ENCODE measurements around the gene TRAF1. TPM values are rescaled to one million over a fixed set of nuclear protein-coding genes. Genes with fewer than 3 reads are reported as not detected.

TRAF1 gene
- total and polyA plus RNA-seq, 2 of the 13 experiments (the other 11 are each of a cell fraction or from before 2014, with no cell fraction given): 0.44 to 1.0 TPM

GRCh38 chr9:120949290-120949689 lies 22.7 kb upstream of the TRAF1 start:
- no peak for ATAC-seq
- H3K4me1 ChIP-seq (ENCODE audit: insufficient read depth, low read length): no peaks in the 10 kb centered on the region
- H3K36me3 ChIP-seq (replicated peaks in 1 of 2; ENCODE audit: control insufficient read depth in 1 of 2, insufficient read depth in 2 of 2, low read length in 2 of 2): peaks cover 13 to 28% of the 10 kb centered on the region in 2 experiments
- no peak overlapping the region for H3K27ac ChIP-seq (ENCODE audit: extremely low read length, insufficient read depth, low read length)
- in situ Hi-C loops (cut with HindIII; ENCODE audit: extremely low pct_ligation_motif_present, low pct_unique_long_range_greater_than_20kb): no loop called here
- ChIA-PET CTCF (ENCODE audit: low intra/inter-chr PET ratio, low total read pairs) (no interaction called here), POLR2A (no interaction called here)
- FAIRE-seq: no peak
- no peaks in the 10 kb centered on the region for H3K79me2 ChIP-seq (ENCODE audit: insufficient read depth, low read length)
- H4K20me1 ChIP-seq (ENCODE audit: insufficient read depth, low read length): no peaks in the 10 kb centered on the region
- intact Hi-C loops (cut with micrococcal nuclease; ENCODE audit: unreplicated experiment): no loop called here
- no peak overlapping the region for H3K9ac ChIP-seq (ENCODE audit: insufficient read depth, low read depth, low read length)
- no peak for DNase-seq (ENCODE audit: low spot score)
- H3K27me3 ChIP-seq (ENCODE audit: control insufficient read depth in 1 of 2, insufficient read depth in 2 of 2, low read length in 2 of 2): no peaks in the 10 kb centered on the region
- WGBS (ENCODE audit: low lambda C conversion rate): 96% methylated on average over 2 of the region's 2 CpGs
- H2AFZ ChIP-seq (ENCODE audit: low read length): no peak overlapping the region
- H3K4me2 ChIP-seq (ENCODE audit: low read depth, low read length): no peak overlapping the region
- H3K4me3 ChIP-seq (replicated peaks in 1 of 3; ENCODE audit: insufficient read depth in 1 of 3, low read depth in 2 of 3, low read length in 3 of 3): no peak overlapping the region
- no peaks in the 10 kb centered on the region for H3K9me3 ChIP-seq (ENCODE audit: low read length)
- BruUV-seq (replicated peaks): no TSS peak
- no peak for TF ChIP-seq NFKB2 (CRISPR knock-in tag; IDR thresholded peaks at IDR 0.05; ENCODE audit: borderline replicate concordance)
- TF ChIP-seq CAMTA2 (CRISPR knock-in tag; IDR thresholded peaks at IDR 0.05; ENCODE audit: borderline replicate concordance): no peak
- TF ChIP-seq ZMYM4 (CRISPR knock-in tag; IDR thresholded peaks at IDR 0.05): no peak
- no peak for TF ChIP-seq PHF5A (CRISPR knock-in tag; IDR thresholded peaks at IDR 0.05; ENCODE audit: low read depth, unreplicated experiment)
- no peak for TF ChIP-seq SETDB1 (CRISPR knock-in tag; IDR thresholded peaks at IDR 0.05; ENCODE audit: borderline replicate concordance)
- TF ChIP-seq SNAPC2 (CRISPR knock-in tag; IDR thresholded peaks at IDR 0.05): no peak
- TF ChIP-seq ZNF407 (CRISPR knock-in tag; IDR thresholded peaks at IDR 0.05; ENCODE audit: not compliant biosample characterization): no peak
- no peak for TF ChIP-seq IKZF4 (CRISPR knock-in tag; IDR thresholded peaks at IDR 0.05; ENCODE audit: borderline replicate concordance, low read depth, not compliant biosample characterization)
- TF ChIP-seq HNF4A (CRISPR knock-in tag; IDR thresholded peaks at IDR 0.05): no peak
- TF ChIP-seq SRY (CRISPR knock-in tag; IDR thresholded peaks at IDR 0.05): no peak
- TF ChIP-seq TRIM24 (CRISPR knock-in tag; IDR thresholded peaks at IDR 0.05): no peak
- no peak for TF ChIP-seq RCOR2 (CRISPR knock-in tag; IDR thresholded peaks at IDR 0.05)
- no peak for TF ChIP-seq MED8 (CRISPR knock-in tag; IDR thresholded peaks at IDR 0.05; ENCODE audit: insufficient replicate concordance)
- TF ChIP-seq, protein P1, sequence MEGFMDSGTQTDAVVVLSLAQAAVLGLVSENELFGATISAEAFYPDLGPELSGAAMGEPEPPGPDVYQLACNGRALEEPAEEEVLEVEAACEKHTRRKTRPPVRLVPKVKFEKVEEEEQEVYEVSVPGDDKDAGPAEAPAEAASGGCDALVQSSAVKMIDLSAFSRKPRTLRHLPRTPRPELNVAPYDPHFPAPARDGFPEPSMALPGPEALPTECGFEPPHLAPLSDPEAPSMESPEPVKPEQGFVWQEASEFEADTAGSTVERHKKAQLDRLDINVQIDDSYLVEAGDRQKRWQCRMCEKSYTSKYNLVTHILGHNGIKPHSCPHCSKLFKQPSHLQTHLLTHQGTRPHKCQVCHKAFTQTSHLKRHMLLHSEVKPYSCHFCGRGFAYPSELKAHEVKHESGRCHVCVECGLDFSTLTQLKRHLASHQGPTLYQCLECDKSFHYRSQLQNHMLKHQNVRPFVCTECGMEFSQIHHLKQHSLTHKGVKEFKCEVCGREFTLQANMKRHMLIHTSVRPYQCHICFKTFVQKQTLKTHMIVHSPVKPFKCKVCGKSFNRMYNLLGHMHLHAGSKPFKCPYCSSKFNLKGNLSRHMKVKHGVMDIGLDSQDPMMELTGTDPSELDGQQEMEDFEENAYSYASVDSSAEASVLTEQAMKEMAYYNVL (CRISPR knock-in tag; IDR thresholded peaks at IDR 0.05; ENCODE audit: borderline replicate concordance): no peak
- no peak for TF ChIP-seq ZNF547 (CRISPR knock-in tag; IDR thresholded peaks at IDR 0.05)
- no peak for TF ChIP-seq BRD4 (CRISPR knock-in tag; IDR thresholded peaks at IDR 0.05)

Measured in HepG2 (cell line).